GM18505 (cell line): ENCODE data around the gene FKBP6.

Experiments used
- ATAC-seq: cut with Tn5 transposase; IDR thresholded peaks from one replicate; pipeline ENCODE4 v1.9.1; 2021; ENCODE audit not compliant: unreplicated experiment
- POLR2A ChIP-seq: IDR thresholded peaks from 4 replicates; pipeline ENCODE4 v1.6.1; 2011; ENCODE audit warnings: borderline replicate concordance; ENCODE audit not compliant: insufficient read depth, insufficient read length; ENCODE audit errors: extremely low read depth

The FKBP6 gene

GRCh38 chr7:73340514-73340913 is 12.6 kb downstream of the FKBP6 start:
- no peak for TF ChIP-seq POLR2A
- no peak for ATAC-seq

- no peak for ATAC-seq
- TF ChIP-seq POLR2A: no peak
These were observed 13.9 kb downstream of the FKBP6 start for GRCh38 chr7:73341877-73342276.

- no peak for TF ChIP-seq POLR2A
- no peak for ATAC-seq
These were observed 14.7 kb downstream of the FKBP6 start for GRCh38 chr7:73342645-73343044.

GRCh38 chr7:73343671-73344380 is 15.9 kb downstream of the FKBP6 start:
- ATAC-seq: no peak
- TF ChIP-seq POLR2A: no peak

GRCh38 chr7:73345538-73345937 is 17.6 kb downstream of the FKBP6 start:
- no peak for TF ChIP-seq POLR2A
- no peak for ATAC-seq

- TF ChIP-seq POLR2A: no peak
- ATAC-seq: no peak
These were observed 18.0 kb downstream of the FKBP6 start for GRCh38 chr7:73345951-73346350.

GRCh38 chr7:73349763-73350162 is 21.8 kb downstream of the FKBP6 start:
- ATAC-seq: no peak
- no peak for TF ChIP-seq POLR2A

GRCh38 chr7:73350306-73351068 is 22.5 kb downstream of the FKBP6 start:
- no peak for ATAC-seq
- no peak for TF ChIP-seq POLR2A

GRCh38 chr7:73351447-73352167 is 23.6 kb downstream of the FKBP6 start:
- no peak for TF ChIP-seq POLR2A
- ATAC-seq: no peak

- no peak for ATAC-seq
- no peak for TF ChIP-seq POLR2A
These were observed 24.8 kb downstream of the FKBP6 start for GRCh38 chr7:73352784-73353183.

GRCh38 chr7:73353243-73353642 is 25.3 kb downstream of the FKBP6 start:
- no peak for ATAC-seq
- TF ChIP-seq POLR2A: no peak

- no peak for TF ChIP-seq POLR2A
- no peak for ATAC-seq
These were observed 26.2 kb downstream of the FKBP6 start for GRCh38 chr7:73354196-73354595.

GRCh38 chr7:73354821-73355220 is 26.9 kb downstream of the FKBP6 start:
- no peak for ATAC-seq
- TF ChIP-seq POLR2A: no peak
